ENCODE measurements around the gene ANKS1B.

GRCh38 chr12:99137124-99137855 lies 847.4 kb downstream of the ANKS1B start:
- TF ChIP-seq CTCF (IDR thresholded peaks at IDR 0.05) (no peak), POLR2A (IDR thresholded peaks at IDR 0.05) (no peak)
